ENCODE measurements around the gene AGBL4.

GRCh38 chr1:48499211-48499735, 1524.5 kb downstream of the AGBL4 start:
- no peak for TF ChIP-seq CTCF (tag by site-specific recombination; IDR thresholded peaks at IDR 0.05)
- no peak for TF ChIP-seq YY2 (tag by site-specific recombination; IDR thresholded peaks at IDR 0.05)
- TF ChIP-seq ZNF510 (tag by site-specific recombination; IDR thresholded peaks at IDR 0.05; ENCODE audit: insufficient replicate concordance), result no peak
- no peak for TF ChIP-seq ZNF549 (tag by site-specific recombination; IDR thresholded peaks at IDR 0.05)
- no peak for TF ChIP-seq ZFP41 (tag by site-specific recombination; IDR thresholded peaks at IDR 0.05; ENCODE audit: borderline replicate concordance)
- TF ChIP-seq ZNF23 (tag by site-specific recombination; IDR thresholded peaks at IDR 0.05; ENCODE audit: borderline replicate concordance), result no peak
- no peak for TF ChIP-seq YY1 (tag by site-specific recombination; IDR thresholded peaks at IDR 0.05)

Measured in HEK293 (cell line).